Measurements from ENCODE around the gene SASH1.

DNA sequence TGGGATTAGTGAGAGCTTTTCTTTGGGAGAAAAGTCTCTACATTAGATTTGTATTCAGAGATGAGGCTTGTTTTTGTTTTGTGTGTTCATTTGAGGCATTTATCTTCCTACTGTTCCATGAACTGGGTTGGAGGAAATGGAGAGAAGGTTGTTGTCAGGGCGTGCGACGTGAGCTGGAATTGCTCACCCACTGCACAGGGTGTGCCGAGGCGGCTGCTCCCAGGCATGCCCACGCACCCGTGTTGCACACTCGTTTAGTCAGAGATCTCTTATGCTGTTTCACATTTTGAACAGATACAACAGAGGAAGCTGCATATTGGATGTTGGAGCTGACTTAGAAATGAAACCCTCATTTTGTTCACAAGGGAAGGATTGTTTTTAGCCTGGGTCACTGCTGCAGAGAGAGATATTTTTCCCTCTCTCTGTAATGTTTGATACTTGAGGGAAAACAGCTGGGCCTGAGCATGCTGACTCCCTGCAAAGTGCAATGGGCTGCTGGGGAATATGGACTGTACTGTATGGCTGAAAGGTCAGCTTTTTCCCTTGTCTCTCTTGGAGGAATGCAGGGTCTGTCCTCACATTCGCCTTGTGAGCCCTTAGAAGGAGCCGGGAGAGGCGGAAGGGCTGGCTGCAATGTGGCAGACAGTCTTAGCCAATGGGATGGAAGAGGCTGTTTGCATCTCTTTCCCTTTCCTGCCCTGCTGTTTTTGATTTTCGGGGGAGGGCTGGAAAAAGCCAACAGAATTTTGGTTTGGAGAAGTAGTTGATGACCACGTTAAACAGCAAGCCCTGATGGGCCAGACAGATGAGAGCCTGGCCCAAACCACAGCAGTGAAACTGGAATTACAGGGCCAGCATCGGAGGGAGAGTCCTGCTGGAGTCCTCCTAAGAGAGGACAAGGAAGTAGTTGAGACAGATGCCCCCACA lies 170.8 kb downstream of the SASH1 start:
- TF ChIP-seq, protein P1, sequence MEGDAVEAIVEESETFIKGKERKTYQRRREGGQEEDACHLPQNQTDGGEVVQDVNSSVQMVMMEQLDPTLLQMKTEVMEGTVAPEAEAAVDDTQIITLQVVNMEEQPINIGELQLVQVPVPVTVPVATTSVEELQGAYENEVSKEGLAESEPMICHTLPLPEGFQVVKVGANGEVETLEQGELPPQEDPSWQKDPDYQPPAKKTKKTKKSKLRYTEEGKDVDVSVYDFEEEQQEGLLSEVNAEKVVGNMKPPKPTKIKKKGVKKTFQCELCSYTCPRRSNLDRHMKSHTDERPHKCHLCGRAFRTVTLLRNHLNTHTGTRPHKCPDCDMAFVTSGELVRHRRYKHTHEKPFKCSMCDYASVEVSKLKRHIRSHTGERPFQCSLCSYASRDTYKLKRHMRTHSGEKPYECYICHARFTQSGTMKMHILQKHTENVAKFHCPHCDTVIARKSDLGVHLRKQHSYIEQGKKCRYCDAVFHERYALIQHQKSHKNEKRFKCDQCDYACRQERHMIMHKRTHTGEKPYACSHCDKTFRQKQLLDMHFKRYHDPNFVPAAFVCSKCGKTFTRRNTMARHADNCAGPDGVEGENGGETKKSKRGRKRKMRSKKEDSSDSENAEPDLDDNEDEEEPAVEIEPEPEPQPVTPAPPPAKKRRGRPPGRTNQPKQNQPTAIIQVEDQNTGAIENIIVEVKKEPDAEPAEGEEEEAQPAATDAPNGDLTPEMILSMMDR (IDR thresholded peaks at IDR 0.05; ENCODE audit: insufficient read depth, low read depth, low read length) = no peak
- no peak for TF ChIP-seq EZH2 (IDR thresholded peaks at IDR 0.05; ENCODE audit: insufficient read depth, low read length)

Data from astrocyte (in vitro differentiated cells and primary cell).